ENCODE results near the gene MINDY4. TPM values are rescaled to one million over a fixed set of nuclear protein-coding genes. Genes with fewer than 3 reads are reported as not detected.

The MINDY4 gene
- total and polyA plus RNA-seq, 2 of the 13 experiments (the other 11 are each of a cell fraction or from before 2014, with no cell fraction given): not detected

- Histone ChIP-seq H2AFZ (ENCODE audit: low read length) (no peak overlapping the region), H3K9me3 (ENCODE audit: low read length) (no peaks in the 10 kb centered on the region), H3K4me2 (ENCODE audit: low read depth, low read length) (no peak overlapping the region), H3K4me1 (ENCODE audit: insufficient read depth, low read length) (no peaks in the 10 kb centered on the region), H3K36me3 (replicated peaks in 1 of 2; ENCODE audit: control insufficient read depth in 1 of 2, insufficient read depth in 2 of 2, low read length in 2 of 2) (no peaks in the 10 kb centered on the region), H4K20me1 (ENCODE audit: insufficient read depth, low read length) (no peaks in the 10 kb centered on the region), H3K27ac (ENCODE audit: extremely low read length, insufficient read depth, low read length) (no peak overlapping the region), H3K79me2 (ENCODE audit: insufficient read depth, low read length) (no peaks in the 10 kb centered on the region), H3K4me3 (replicated peaks in 1 of 3; ENCODE audit: insufficient read depth in 1 of 3, low read depth in 2 of 3, low read length in 3 of 3) (no peak overlapping the region), H3K9ac (ENCODE audit: insufficient read depth, low read depth, low read length) (no peak overlapping the region), H3K27me3 (ENCODE audit: control insufficient read depth in 1 of 2, insufficient read depth in 2 of 2, low read length in 2 of 2) (peaks cover 4 to 12% of the 10 kb centered on the region in 2 experiments; a peak in 4 of 5 replicates)
- in situ Hi-C loops (cut with HindIII; ENCODE audit: extremely low pct_ligation_motif_present, low pct_unique_long_range_greater_than_20kb) (no loop called here), intact Hi-C loops (cut with micrococcal nuclease; ENCODE audit: unreplicated experiment) (no loop called here)
- no peak for FAIRE-seq
- 17% methylated on average over 2 of the region's 3 CpGs for WGBS (ENCODE audit: low lambda C conversion rate)
- CTCF ChIA-PET (ENCODE audit: low intra/inter-chr PET ratio, low total read pairs): no interaction called here
- ATAC-seq: no peak
- TF ChIP-seq ISL2 (CRISPR knock-in tag; IDR thresholded peaks at IDR 0.05): no peak
- TF ChIP-seq ZNF761 (CRISPR knock-in tag; conservative IDR thresholded peaks at IDR 0.05): no peak
- no peak for TF ChIP-seq ZKSCAN8 (CRISPR knock-in tag; IDR thresholded peaks at IDR 0.05; ENCODE audit: borderline replicate concordance)
- no peak for TF ChIP-seq KDM6A (CRISPR knock-in tag; IDR thresholded peaks at IDR 0.05; ENCODE audit: low read depth)
- no peak for TF ChIP-seq MTF2 (CRISPR knock-in tag; IDR thresholded peaks at IDR 0.05; ENCODE audit: borderline replicate concordance)
- no peak for TF ChIP-seq NR2F1 (CRISPR knock-in tag; IDR thresholded peaks at IDR 0.05)
- TF ChIP-seq HNRNPUL1 (IDR thresholded peaks at IDR 0.05; ENCODE audit: low read depth, low read length): no peak
- DNase-seq (ENCODE audit: low spot score): no peak
- no TSS peak for BruUV-seq (replicated peaks)
- POLR2A ChIA-PET: no interaction called here
These were observed 164.3 kb downstream of the MINDY4 start for GRCh38 chr7:30935569-30935877.

DNA sequence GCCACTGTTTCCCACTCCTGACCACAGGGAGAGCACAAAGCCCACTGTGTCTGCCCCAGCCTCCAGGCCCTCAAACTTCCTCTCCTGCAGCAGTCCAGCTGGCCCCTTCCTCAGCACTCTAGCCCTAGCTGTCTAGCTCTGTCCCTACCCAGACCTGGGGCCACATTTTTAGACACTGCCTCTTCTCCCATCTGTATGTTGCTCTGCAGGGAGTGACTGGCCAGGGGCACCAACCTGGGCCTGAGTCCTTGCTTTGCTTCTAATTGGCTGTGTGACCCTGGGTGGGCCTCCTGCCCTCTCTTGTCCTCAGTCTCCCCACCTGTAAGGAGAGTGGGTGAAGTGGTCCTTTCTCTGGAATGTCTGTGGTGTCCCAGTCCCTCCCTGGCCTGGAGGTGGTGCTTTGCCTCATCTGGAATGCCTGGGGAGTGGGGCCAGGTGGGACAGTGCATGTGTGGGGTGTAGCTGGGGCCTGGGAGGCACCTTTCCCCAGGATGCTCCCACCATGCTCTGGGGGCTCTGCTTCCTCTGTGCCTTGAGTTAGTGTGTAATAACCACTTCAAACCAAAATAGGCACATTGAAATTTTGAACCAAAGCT lies 165.5 kb downstream of the MINDY4 start:
- H3K79me2 ChIP-seq (ENCODE audit: insufficient read depth, low read length): no peaks in the 10 kb centered on the region
- intact Hi-C loops (cut with micrococcal nuclease; ENCODE audit: unreplicated experiment): no loop called here
- H3K36me3 ChIP-seq (replicated peaks in 1 of 2; ENCODE audit: control insufficient read depth in 1 of 2, insufficient read depth in 2 of 2, low read length in 2 of 2): no peaks in the 10 kb centered on the region
- no peak overlapping the region for H3K27ac ChIP-seq (ENCODE audit: extremely low read length, insufficient read depth, low read length)
- DNase-seq (ENCODE audit: low spot score) (no peak), ATAC-seq (no peak), FAIRE-seq (no peak)
- BruUV-seq (replicated peaks): no TSS peak
- ChIA-PET POLR2A (no interaction called here), CTCF (ENCODE audit: low intra/inter-chr PET ratio, low total read pairs) (no interaction called here)
- H3K9me3 ChIP-seq (ENCODE audit: low read length): no peaks in the 10 kb centered on the region
- in situ Hi-C loops (cut with HindIII; ENCODE audit: extremely low pct_ligation_motif_present, low pct_unique_long_range_greater_than_20kb): no loop called here
- no peaks in the 10 kb centered on the region for H4K20me1 ChIP-seq (ENCODE audit: insufficient read depth, low read length)
- H3K4me3 ChIP-seq (replicated peaks in 1 of 3; ENCODE audit: insufficient read depth in 1 of 3, low read depth in 2 of 3, low read length in 3 of 3): no peak overlapping the region
- H3K4me2 ChIP-seq (ENCODE audit: low read depth, low read length): no peak overlapping the region
- peaks cover 4 to 12% of the 10 kb centered on the region in 2 experiments; a peak in 4 of 5 replicates for H3K27me3 ChIP-seq (ENCODE audit: control insufficient read depth in 1 of 2, insufficient read depth in 2 of 2, low read length in 2 of 2)
- H3K9ac ChIP-seq (ENCODE audit: insufficient read depth, low read depth, low read length): no peak overlapping the region
- H2AFZ ChIP-seq (ENCODE audit: low read length): no peak overlapping the region
- no peaks in the 10 kb centered on the region for H3K4me1 ChIP-seq (ENCODE audit: insufficient read depth, low read length)
- TF ChIP-seq FLYWCH1 (CRISPR knock-in tag; IDR thresholded peaks at IDR 0.05): no peak
- no peak for TF ChIP-seq ATAD3A (CRISPR knock-in tag; IDR thresholded peaks at IDR 0.05)
- TF ChIP-seq SRY (CRISPR knock-in tag; IDR thresholded peaks at IDR 0.05): no peak
- no peak for TF ChIP-seq ZNF740 (CRISPR knock-in tag; IDR thresholded peaks at IDR 0.05)
- no peak for TF ChIP-seq PTBP1 (IDR thresholded peaks at IDR 0.05; ENCODE audit: low read depth, low read length, poor library complexity, severe bottlenecking)
- TF ChIP-seq MIXL1 (CRISPR knock-in tag; IDR thresholded peaks at IDR 0.05): no peak
- TF ChIP-seq RFX1 (IDR thresholded peaks at IDR 0.05): no peak
- no peak for TF ChIP-seq ZNF264 (CRISPR knock-in tag; IDR thresholded peaks at IDR 0.05)
- no peak for TF ChIP-seq SALL2 (CRISPR knock-in tag; IDR thresholded peaks at IDR 0.05)
- TF ChIP-seq, protein P1, sequence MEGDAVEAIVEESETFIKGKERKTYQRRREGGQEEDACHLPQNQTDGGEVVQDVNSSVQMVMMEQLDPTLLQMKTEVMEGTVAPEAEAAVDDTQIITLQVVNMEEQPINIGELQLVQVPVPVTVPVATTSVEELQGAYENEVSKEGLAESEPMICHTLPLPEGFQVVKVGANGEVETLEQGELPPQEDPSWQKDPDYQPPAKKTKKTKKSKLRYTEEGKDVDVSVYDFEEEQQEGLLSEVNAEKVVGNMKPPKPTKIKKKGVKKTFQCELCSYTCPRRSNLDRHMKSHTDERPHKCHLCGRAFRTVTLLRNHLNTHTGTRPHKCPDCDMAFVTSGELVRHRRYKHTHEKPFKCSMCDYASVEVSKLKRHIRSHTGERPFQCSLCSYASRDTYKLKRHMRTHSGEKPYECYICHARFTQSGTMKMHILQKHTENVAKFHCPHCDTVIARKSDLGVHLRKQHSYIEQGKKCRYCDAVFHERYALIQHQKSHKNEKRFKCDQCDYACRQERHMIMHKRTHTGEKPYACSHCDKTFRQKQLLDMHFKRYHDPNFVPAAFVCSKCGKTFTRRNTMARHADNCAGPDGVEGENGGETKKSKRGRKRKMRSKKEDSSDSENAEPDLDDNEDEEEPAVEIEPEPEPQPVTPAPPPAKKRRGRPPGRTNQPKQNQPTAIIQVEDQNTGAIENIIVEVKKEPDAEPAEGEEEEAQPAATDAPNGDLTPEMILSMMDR (CRISPR knock-in tag; IDR thresholded peaks at IDR 0.05): no peak
- TF ChIP-seq, protein P2, sequence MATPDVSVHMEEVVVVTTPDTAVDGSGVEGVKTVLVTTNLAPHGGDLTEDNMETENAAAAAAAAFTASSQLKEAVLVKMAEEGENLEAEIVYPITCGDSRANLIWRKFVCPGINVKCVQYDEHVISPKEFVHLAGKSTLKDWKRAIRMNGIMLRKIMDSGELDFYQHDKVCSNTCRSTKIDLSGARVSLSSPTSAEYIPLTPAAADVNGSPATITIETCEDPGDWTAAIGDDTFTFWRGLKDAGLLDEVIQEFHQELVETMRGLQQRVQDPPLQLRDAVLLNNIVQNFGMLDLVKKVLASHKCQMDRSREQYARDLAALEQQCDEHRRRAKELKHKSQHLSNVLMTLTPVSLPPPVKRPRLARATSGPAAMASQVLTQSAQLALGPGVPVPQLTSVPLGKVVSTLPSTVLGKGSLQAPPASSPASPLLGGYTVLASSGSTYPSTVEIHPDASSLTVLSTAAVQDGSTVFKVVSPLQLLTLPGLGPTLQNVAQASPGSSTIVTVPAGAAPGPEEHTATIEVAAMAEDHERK (CRISPR knock-in tag; IDR thresholded peaks at IDR 0.05; ENCODE audit: low read depth): no peak

Measured in HepG2 (cell line).